HL-60/S4 (cell line): Measurements from ENCODE around the gene GFY.

Source experiments
- in situ Hi-C: fragments of 300-500 bp; cut with MboI; formaldehyde crosslinking; loops from 2 replicates; pipeline ENCODE4 v1.14.3; 2022; ENCODE audit warnings: low sequenced_read_pairs

GFY gene

DNA sequence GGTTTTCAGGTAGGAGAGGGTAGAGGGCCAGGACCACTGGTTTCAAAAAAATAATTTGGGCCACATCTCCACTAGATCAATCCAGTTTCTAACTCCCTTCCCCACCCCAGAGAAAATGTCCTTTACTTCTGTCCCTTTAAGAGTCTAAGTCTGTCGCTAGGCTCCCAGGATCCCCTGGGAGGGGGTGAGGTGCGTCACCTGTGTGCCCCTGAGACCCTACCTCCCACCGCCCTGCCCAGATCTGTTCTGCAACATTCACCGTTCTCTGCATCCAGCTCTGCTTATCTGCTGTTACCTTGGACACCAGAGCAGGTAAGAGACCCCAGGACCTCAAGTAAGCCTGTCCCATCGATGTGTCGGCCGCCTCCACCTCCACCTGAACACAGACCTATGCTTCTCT, at the start of gene GFY:
Gene GFY (plus strand): TSS at position 211 of the 400 bp plus-strand sequence. CDS start 1,043 bp downstream, outside the sequence.
- in situ Hi-C loops: loop anchor here (5.0 kb wide), 1 partner anchor 33 kb away; no protein-coding TSS in a partner anchor

- in situ Hi-C loops: no loop called here
Measured at GRCh38 chr19:49378512-49378911, 46.7 kb upstream of the GFY start.

DNA sequence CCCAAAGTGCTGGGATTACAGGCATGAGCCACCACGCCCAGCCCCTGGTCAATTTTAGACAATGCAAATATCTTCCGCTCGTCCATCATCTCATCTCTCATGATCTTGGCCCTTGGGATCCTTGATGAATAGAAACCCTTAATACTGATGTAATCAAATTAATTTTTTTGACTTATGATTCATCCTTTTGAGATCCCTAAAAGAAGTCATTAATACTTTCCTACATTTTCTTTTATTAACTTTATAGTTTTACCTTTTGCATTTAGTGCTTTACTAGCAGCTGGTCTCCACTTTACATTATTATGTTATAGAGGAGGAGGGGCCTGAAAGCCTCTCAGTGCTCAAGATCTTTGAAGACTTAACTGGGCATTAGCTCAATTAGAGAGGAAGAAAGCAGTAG, 44.8 kb upstream of the GFY start:
- in situ Hi-C loops: no loop called here

- in situ Hi-C loops: no loop called here
Measured at GRCh38 chr19:49382639-49383038, 42.5 kb upstream of the GFY start.

- in situ Hi-C loops: no loop called here
Measured at GRCh38 chr19:49383599-49383998, 41.6 kb upstream of the GFY start.

GRCh38 chr19:49387936-49388372, 37.2 kb upstream of the GFY start, which contains the start of gene KASH5:
Gene KASH5 (plus strand): TSS chr19:49388249. CDS start chr19:49390884, 2,635 bp downstream.
- in situ Hi-C loops: no loop called here

DNA sequence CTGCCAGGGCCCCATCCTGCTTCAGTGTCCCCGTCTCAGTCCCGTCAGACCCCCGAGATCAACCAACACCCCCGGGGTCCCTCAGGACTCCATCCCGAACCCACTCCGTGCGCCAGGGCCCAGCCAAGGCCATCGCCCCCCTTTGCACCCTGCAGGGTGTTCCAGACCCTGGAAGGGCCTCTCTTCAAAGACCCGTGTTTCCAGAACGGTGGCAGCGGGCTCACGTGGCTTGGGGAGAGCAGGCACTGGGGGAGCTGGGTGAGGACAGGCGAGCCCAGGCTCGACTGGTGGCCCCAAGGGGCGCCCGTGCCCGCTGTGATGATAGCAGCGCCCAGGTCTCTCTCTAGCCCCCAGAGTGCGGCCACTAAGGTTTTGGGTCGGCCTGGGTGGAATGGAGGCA, 35.8 kb upstream of the GFY start:
- in situ Hi-C loops: no loop called here

DNA sequence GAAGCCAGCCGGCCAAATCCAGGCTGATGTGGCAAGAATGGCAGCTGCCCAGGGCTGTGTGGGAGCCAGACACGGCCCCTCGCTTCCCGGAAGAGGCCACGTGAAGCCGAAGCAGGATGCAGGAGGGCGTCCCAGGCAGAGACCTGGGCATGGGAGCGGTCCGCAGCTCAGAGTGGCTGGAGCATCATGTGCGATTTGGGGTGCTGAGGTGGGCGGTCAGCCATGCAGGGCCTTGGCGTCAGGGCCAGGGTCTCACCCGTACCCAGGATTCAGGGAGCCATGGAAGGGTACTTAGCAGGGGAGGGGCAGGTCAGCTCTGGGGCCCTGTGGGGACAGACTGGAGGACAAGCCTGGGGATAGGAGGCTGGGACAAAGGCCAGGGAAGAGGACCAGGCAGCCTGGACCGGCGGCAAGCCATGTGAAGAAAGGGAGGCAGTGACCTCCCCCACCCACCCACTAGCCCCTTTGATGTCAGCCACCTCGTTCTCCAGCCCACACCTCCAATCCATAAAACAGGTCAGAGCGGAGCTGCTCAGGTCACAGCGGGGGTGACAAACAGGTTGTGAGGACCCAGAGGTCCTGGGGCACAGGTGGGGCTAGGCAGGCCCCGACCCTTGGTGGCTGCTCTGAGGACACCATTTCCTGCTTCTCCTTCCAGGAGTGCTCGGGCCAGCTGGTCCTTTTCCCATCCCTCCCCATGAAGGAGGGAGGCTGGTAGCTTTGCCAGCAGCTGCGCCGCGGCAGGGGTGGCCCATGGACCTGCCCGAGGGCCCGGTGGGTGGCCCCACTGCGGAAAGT, 34.9 kb upstream of the GFY start:
- in situ Hi-C loops: loop anchor here (5.0 kb wide), 1 partner anchor 37 kb away; the partner anchor contains the start of gene GFY

DNA sequence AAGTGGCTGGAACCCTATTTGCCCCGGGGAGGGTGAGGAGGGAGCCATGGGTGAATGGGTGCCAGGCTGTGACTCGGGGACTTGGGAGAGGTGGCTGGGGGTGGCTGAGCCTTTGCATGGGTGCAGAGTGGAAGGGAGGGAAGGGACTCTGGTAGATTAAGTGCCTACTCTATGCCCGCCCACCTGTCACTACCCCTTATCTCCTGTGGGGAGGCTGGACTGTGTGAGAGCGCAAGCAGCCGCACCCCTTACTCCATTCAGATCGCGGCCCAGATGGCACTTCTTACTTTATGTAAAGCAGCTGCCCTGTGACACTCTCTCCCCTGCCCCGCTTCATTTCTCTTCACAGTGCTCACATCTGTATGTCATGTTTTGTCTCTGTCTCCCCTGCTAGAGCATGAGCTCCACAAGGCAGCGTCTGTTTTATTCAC, 34.2 kb upstream of the GFY start:
- in situ Hi-C loops: loop anchor here (5.0 kb wide), 1 partner anchor 36 kb away; the partner anchor contains the start of gene GFY

GRCh38 chr19:49391581-49392399, 33.4 kb upstream of the GFY start:
- in situ Hi-C loops: loop anchor here (5.0 kb wide), 1 partner anchor 36 kb away; the partner anchor contains the start of gene GFY

- in situ Hi-C loops: loop anchor here (5.0 kb wide), 1 partner anchor 33 kb away; the partner anchor contains the start of gene GFY
Measured at GRCh38 chr19:49393881-49394280, 31.3 kb upstream of the GFY start.

DNA sequence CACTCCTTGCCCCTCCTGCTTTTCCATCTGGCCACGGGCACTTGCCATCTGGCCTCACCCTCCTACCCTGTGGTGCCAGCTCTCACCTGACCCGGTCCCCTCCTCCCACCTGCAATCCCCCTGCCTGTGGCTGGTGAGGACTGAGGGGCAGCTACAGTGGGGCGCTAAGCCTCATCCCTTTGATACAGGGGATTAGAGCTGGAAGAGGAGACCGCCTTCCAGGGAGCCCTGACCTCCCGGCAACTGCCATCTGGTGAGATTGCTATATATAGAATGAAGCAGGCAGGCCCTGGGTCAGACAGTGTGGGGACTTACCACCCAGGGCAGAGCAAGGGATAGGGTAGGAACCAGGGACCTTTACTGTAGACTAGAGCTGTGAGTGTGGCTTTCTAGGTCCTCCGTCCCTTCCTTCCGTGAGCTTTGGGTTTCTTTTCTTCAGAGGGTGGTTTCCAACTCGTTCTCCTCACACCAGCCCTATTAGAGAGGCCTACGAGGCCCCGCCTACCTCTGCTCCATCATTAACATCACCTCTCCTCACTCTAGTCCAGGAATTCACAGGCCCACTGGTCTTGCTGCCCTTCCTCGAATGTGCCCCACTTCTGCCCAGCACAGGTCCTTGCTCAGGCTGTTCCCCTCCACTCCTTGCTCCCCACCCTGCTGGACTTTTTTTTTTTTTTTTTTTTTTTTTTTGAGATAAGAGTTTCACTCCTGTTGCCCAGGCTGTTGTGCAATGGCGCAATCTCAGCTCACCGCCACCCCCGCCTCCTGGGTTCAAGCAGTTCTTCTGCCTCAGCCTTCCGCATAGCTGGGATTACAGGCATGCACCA, 29.4 kb upstream of the GFY start:
- in situ Hi-C loops: no loop called here

DNA sequence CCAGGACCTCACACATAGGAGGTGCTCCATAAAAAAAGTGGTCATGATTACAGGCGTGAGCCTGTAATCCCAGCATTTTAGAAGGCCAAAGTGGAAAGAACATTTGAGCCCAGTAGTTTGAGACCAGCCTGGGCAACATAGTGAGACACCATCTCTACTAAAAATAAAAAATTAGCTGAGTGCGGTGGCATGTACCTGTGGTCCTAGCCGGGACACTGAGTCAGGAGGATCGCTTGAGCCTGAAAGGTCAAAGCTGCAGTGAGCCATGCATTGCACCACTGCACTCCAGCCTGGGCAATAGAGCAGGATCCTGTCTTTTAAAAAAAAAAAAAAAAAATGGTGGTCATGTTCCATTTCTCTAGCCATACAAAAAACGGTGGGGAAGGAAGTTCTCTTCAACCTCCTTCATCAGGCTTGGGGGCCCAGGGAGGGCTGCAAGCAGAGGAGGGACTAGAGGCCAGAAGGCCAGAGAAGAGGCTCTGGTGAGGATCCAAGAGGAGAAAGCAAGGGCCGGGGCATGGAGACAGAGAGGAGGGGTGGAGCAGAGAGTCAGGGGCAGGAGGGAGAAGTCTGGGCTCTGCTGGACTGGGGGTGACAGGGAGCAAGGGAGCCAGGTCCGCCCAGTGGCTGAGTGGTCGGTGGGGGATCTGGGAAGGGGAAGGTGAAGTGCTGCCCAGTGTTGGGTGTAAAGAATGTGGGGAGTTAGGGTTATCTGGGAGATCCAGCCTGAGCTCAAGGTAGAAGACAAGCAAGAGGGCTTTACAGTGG, 28.3 kb upstream of the GFY start:
- in situ Hi-C loops: no loop called here

GRCh38 chr19:49398001-49398615, 27.1 kb upstream of the GFY start:
- in situ Hi-C loops: no loop called here

GRCh38 chr19:49398931-49399330, 26.3 kb upstream of the GFY start:
- in situ Hi-C loops: no loop called here

DNA sequence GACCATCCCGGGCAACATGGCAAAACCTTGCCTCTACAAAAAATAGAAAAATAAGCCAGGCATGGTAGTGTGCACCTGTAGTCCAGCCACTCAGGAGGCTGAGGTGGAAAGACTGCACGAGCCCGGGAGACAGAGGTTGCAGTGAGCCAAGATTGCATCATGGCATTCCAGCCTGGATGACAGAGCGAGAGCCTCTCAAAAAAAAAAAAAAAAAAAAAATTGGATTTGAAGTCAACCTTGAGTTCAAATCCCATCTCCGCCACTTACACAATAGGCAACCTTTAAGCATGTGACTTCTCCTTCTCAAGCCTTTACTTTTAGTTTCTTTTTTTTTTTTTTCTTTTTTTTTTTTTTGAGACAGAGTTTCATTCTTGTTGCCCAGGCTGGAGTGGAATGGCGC, 25.2 kb upstream of the GFY start:
- in situ Hi-C loops: no loop called here

- in situ Hi-C loops: no loop called here
Measured at GRCh38 chr19:49403404-49404187, 21.6 kb upstream of the GFY start.

DNA sequence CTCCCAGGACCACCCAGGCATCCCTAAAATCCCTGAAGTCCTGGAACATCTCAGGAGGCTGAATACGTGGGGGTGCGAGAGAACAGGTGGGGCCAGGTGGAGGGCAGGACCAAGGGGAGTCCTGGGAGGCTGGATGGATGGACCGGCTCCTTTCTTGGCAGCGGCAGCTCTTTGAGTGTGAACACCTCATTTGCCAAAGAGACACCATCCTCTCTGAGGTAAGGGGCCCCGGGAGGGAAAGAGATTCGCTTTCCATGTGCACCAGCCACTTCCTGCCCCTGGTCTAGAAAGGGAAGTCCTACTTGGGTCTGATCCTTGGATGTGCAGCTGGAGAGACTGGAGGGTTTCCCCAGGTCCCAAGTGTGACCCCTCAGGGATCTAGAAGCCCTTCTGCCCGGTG, 18.1 kb upstream of the GFY start:
- in situ Hi-C loops: no loop called here
